Raji (cell line): ENCODE measurements around the gene TMEM132D.

Source experiments
- POLR2A ChIP-seq: IDR thresholded peaks from 2 replicates; pipeline ENCODE4 v1.6.1; 2011; ENCODE audit warnings: low read depth, low read length, control low read depth; ENCODE audit not compliant: insufficient read depth

The TMEM132D gene

GRCh38 chr12:129337413-129337812, 566.4 kb downstream of the TMEM132D start:
- no peak for TF ChIP-seq POLR2A

- TF ChIP-seq POLR2A = no peak
Measured at GRCh38 chr12:129335773-129336172, 568.1 kb downstream of the TMEM132D start.

GRCh38 chr12:129332286-129332685, 571.5 kb downstream of the TMEM132D start:
- no peak for TF ChIP-seq POLR2A

- no peak for TF ChIP-seq POLR2A
Measured at GRCh38 chr12:129331356-129332085, 572.3 kb downstream of the TMEM132D start.

GRCh38 chr12:129328235-129328634, 575.6 kb downstream of the TMEM132D start:
- no peak for TF ChIP-seq POLR2A

- no peak for TF ChIP-seq POLR2A
Measured at GRCh38 chr12:129325566-129325965, 578.3 kb downstream of the TMEM132D start.

- no peak for TF ChIP-seq POLR2A
Measured at GRCh38 chr12:129312048-129312447, 591.8 kb downstream of the TMEM132D start.

- TF ChIP-seq POLR2A = no peak
Measured at GRCh38 chr12:129310346-129310745, 593.5 kb downstream of the TMEM132D start.

GRCh38 chr12:129305851-129306250, 598.0 kb downstream of the TMEM132D start:
- no peak for TF ChIP-seq POLR2A

GRCh38 chr12:129304529-129304928, 599.3 kb downstream of the TMEM132D start:
- TF ChIP-seq POLR2A = no peak

- no peak for TF ChIP-seq POLR2A
Measured at GRCh38 chr12:129300011-129300410, 603.8 kb downstream of the TMEM132D start.

- no peak for TF ChIP-seq POLR2A
Measured at GRCh38 chr12:129298921-129299320, 604.9 kb downstream of the TMEM132D start.

- TF ChIP-seq POLR2A = no peak
Measured at GRCh38 chr12:129296671-129297070, 607.2 kb downstream of the TMEM132D start.

- no peak for TF ChIP-seq POLR2A
Measured at GRCh38 chr12:129294868-129295267, 609.0 kb downstream of the TMEM132D start.

- no peak for TF ChIP-seq POLR2A
Measured at GRCh38 chr12:129279771-129280170, 624.1 kb downstream of the TMEM132D start.

GRCh38 chr12:129276361-129277060, 627.3 kb downstream of the TMEM132D start:
- TF ChIP-seq POLR2A = no peak
